GM18508 (cell line): ENCODE measurements around the gene PTPRO.
A peak's percentile ranks its signal among the peaks of the same experiment; 100 is the strongest.

Experiments used
- ATAC-seq: cut with Tn5 transposase; IDR thresholded peaks from one replicate; pipeline ENCODE4 v1.9.1; 2021; ENCODE audit warnings: moderate number of reproducible peaks; ENCODE audit not compliant: insufficient read depth, unreplicated experiment

PTPRO gene

DNA sequence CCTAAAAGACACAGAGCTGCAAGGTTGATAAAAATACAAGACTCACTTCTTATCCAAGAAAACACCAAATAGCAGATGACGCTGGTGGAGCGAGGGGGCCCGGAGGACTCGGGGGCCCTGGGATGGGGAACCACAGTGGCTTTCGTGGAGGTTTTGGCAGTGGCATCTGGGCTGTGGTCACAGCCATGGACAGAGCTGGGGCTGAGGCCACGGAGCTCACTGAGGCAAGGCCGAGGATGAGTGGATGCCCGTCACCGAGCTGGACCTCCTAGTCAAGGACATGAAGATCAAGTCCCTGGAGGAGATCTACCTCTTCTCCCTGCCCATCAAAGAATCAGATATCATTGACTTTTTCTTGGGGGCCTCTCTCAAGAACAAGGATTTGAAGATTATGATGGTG is 117.2 kb downstream of the PTPRO start:
- no peak for ATAC-seq

DNA sequence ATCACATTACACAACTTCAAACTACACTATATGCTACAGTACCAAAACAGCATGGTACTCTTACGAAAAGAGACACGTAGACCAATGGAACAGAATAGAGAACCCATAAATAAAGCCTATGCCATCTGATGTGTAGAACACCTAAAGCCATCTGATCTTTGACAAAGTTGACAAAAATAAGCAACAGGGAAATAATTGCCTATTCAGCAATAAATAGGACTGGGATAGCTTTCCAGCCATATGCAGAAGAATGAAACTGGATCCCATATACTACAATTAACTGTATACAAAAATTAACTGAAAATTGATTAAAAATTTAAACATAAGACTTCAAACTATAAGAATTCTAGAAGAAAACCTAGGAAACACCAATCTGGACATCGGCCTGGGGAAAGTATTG is 120.7 kb downstream of the PTPRO start:
- no peak for ATAC-seq

DNA sequence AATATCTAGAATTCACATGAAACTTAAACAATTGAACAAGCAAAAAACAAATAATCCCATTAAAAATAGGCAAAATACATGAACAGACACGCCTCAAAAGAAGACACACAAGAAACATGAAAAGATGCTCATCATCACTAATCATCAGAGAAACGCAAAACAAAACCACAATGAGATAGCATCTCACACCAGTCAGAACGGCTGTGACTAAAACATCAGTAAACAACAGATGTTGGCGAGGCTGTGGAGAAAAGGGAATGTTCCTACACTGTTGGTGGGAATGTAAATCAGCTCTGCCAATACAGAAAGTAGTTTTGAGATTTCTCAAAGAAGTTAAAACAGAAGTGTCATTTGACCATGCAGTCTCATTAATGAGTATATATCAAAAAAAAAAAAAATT is 121.3 kb downstream of the PTPRO start:
- ATAC-seq, result no peak

DNA sequence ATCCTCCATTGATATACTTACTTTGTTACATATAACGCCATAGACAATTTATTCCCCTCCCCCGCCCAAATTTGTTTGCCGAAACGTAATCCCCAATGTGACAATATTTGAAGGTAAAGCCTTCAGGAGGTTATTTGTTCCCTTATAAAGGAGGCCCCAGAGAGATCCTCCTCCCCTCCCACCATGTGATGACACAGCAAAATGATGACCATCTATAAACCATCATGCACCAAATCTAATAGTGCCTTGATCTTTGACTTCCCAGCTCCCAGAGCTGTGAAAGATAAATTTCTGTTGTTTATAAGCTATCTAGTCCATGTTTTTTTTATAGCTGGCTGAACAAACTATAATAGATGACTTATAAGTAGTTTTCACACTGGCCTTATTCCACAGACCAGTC is 122.2 kb downstream of the PTPRO start:
- no peak for ATAC-seq

DNA sequence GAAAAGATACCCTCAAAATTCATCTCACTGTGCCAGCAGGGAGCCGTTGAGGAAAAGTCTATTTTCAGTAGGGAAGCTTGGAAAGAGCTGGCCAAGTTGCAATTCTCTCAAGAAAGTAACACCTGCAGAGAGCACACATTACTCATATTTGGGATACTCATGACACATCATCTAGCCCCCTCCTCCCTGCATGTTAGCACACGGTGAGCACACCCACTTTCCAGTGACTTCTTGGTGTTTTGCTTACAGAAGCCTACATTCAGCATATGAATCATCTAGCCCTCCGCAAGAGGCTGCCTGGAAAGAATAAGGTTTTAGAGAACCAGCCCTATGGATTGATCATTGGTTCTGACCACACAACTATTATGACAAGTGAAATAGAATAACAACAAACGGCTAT is 124.5 kb downstream of the PTPRO start:
- no peak for ATAC-seq

DNA sequence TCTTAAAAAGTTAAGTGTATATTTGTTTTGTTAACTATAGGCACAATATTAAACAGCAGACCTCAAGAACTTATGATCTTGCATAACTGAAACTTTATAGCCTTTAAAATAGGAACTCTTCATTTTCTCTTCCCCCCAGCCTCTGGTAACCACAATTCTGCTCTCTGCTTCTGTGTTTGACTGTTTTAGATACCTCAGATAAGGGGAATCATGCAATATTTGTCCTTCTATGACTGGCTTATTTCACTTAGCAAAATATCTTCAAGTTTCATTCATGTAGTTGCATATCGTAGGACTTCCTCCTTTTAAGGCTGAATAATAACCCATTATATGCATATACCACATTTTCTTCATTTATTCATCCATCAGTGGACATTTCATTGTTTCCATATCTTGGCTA is 131.3 kb downstream of the PTPRO start:
- ATAC-seq, result no peak

DNA sequence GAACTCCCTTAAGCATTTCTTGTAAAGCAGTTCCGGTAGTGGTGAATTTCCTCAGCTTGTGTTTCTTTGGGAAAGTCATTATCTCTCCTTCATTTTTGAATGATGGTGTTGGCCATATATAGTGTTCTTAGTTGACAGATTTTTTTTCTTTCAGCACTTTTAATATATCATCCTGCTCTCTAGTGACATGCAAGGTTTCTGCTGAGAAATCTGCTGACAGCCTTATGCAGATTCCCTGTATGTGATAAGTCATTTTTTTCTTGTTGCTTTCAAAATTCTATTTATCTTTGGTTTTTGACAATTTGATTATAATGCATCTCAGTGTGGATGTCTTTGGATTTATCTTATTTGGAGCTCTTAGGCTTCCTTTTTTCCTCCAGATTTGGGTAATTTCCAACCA is 135.7 kb downstream of the PTPRO start:
- ATAC-seq, result no peak

DNA sequence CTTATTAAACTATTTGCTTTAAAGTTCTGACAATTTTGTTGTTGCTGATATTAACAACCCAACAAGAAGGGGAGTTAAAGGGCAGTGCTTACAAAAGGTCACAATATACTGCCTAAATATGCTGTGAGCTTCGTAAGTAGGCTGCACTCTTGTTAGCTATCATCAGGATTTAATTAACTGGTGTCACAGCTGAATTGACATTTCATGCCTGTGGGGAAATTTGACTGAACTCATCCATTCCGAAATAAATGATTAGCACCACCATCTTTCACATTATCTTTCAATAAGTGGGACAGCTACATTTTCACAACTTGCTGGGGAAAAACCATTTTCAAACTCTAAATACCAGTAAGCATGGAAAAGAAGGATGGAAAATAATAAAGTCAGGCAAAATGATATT is 146.6 kb downstream of the PTPRO start:
- no peak for ATAC-seq

DNA sequence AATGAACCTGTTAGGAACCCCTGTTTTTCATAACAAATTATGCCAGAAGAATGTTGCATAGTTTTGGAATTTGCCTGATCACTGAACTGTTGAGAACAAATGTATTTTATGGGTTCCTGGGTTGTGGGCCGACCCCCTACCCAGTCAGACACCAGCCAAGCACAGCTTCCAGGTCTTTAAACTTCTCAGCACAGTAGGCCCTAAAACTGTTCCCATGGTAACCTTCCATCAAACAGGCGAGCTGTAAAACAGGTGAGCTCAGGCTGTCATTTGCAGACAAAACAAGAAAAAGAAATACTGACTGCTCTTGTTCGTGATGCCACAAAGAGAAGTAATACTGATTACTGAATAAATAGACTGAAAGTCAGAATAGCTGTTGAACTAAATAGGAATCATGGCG is 147.0 kb downstream of the PTPRO start:
- ATAC-seq, result no peak

DNA sequence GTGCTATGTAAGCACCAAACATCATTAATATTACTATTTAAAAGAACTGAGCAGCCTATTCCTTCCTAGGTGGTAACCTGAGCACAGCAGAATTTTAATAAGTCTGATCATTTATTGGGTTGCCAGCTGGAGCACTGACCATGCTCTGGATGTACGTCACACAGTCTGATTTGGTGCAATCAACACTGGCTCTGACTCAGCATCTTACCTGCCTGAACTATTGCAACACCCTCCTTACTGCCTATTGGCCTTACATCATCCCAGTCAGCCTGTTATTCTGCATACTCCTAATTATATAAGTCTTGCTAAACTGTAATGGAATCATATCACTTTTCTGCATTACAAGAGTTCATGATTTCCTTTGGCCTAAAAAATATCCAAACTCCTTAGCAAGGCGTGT is 149.7 kb downstream of the PTPRO start:
- ATAC-seq, result no peak

DNA sequence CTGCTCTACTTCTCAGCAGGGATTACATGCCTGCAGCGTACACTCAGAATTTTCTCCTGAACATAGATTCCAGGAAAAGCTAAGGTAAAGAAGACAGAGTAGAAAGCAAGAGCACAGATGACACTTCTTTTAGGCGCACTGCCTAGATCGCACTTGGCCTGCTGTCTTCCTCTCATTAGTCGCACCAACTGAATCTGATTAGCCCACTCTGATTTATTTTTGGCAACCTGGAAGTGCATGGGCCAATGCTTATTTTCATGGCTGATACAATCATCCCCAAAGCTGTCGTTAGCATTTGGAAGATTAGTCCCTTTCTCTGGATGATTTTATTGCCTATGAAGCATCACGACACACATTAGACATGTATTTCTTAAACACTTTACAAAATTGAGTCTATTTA is 152.5 kb downstream of the PTPRO start:
- no peak for ATAC-seq

DNA sequence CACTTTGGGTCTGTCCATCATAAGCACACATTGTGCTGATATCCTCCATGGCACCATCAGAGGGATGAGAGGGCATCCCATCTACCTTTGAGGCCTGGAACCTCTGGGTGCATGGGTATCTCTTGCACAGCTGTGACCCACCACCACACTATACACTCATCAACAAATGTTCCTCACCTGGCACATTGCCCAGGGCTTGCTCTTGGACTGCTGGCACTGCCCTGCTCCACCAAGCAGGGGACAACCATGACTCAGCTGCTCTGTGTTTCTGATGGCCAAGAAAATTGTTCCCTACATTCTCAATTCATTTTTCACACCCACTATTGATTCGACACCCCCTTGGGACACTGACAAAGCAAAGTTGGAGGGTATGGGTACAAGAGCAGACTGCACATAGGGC is 155.5 kb downstream of the PTPRO start:
- ATAC-seq, result no peak

DNA sequence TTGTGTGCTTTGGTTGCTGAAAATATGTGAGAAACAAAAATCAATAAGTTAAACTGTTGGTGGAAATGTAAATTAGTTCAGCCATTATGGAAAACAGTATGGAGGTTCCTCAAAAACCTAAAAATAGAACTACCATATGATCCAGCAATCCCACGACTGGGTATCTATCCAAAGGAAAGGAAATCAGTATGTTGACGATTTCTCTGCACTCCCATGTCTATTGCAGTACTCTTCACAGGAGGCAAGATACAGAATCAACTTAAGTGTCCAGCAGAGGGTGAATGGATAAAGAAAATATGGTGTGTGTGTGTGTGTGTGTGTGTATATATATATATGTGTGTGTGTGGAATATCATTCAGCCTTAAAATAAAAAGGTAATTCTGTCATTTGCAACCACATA is 159.5 kb downstream of the PTPRO start:
- no peak for ATAC-seq

DNA sequence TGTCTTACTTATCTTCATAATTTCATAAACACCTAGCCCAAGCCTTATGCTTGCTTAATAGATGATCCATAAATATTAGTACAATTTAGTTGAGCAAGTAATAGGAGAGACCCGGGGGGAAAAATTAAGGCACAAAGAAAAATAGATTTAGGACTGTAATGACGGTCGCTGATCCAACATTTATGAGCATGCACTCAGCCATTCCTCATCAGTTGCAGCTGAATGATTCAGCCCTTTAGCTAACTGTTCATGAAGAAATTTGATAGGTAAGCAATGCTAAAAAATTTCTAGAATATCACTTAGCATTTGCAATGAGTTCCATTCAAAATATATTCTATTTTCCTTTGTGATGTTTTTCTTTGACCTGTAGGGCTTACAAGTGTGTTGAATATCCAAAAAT is 163.2 kb downstream of the PTPRO start:
- ATAC-seq, result no peak

DNA sequence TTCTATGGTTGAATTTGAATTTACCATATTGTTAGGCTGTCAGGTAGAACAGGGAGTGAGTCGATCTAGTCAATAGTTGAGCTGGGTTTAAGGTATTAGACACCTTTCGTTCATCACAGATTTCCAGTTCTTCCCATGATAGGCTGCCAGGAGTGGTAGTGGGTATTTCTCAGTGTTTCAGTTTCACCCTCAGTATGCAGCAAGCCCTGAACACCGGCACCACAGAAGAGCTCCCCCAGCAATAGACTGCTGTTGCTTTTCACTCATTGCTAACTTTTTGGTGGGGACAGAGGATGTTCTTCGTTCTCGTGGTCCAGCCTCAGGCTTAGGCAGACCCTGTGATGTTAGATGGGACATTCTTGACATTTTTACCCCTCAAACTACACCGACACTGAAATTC is 164.6 kb downstream of the PTPRO start:
- ATAC-seq, result no peak

DNA sequence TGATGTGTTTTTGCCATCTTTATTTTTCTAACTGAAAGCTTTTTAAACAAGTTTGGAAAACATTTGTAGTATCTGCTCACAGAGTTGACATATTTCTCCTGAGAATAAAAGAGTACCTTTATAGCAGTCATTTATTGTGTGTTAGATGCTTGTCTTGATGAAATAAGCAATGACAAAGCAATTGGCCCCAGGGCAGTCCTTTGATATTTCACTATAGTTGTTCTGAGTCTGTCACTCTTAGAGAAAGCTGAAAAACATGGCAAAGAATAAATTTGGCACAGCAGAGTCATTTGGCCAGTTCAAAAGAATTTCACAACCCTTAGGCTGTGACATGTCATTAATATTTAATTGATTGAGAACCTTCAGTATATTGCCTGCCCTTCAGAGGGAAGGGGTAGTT is 166.2 kb downstream of the PTPRO start:
- ATAC-seq, result no peak

DNA sequence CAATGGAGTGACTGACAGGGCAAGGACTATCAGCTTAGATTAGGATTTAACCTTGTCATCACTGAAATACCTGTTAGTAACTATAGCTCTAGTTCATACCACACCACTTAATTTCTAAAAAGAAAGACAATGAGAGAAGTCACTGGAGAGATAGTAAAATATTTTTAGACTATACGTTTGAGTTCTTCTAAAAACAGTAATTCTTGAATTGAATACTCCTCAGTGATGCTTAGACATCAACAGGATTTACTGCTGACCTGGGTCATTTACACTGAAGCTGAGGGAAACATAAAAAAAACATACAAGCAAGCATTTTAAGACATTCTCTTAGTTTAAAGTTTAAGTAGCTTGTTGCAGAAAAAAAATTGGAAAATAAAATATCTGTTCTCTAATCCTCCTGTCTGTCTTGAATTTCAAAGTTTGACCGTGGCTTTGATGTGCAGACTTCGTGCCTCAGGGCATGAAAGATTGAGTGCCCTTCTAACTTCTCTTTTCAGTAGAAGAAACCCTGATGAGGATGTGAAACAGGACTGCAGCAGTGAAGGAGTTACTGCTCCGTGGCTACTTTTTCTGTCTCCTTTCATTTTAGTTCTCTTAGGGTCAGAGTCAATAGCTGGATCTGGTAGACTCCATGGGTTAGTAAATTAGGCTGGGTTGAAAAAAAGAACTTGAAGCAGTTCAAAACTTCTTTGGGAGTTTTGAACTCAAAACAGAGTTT is 172.2 kb downstream of the PTPRO start:
- peak; percentile 69 for ATAC-seq

DNA sequence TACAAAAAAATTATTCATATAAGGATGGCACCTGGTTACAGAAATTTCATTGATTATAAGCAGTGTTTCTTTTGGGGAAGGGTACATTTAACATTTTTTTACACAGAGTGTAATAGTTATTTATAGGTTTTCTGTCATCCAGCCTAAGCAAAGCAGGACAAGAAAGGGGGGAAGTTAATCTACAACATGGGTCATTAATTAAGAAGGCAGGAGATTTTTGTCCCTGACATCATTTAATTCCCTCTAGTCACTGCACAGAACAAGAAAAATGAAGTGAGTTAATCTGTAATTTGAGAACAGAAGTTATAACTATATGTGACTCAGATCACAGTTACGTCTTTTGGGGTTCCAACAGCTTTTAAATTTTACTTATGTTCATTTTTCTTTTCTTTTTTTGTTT is 173.4 kb downstream of the PTPRO start:
- no peak for ATAC-seq

DNA sequence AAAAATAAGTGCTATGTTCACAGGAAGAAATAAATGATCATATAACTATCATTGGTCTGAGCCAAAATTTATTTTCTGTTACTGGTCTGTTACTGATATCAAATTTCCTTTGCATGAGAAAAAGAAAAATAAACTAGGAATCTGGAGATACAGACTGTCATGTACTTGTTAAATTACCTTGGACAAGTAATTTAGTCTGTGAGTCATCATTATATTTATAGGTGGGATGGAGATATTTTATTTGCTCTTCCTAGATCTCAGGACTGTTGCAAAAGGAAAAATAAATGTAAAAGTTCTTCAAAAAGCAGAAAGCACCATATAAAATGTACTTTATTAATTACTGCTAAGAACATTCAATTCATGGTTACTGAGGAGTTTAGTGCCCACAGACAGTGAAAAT is 174.4 kb downstream of the PTPRO start:
- ATAC-seq, result no peak

DNA sequence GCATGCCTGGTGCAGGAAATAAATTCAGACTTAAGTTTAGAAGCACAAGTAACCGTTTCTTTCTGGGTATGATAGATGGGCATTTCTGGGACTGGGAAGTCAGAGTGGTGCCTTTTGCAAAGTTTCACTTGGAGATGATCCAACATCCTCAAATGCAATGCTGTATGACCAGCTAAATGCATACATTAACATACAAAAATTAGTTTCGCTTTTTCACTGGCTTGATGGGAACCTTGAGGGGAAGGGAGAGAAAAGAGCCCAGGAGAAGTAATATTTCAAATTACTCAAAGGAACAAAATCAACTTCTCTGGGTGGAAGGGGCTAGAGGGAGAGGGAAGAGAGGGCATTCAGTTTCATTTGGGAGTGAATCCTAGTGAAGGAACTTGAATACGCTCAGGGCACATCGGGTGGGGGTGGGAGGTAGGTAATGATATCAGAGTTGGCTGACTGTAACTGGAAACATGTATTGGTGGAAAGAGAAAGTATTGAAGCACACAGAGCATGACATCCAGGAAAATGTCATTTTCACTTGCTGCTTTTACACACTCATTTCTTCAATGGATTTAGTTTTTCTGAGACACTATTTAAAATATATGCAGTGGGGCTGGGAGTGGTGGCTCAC is 175.5 kb downstream of the PTPRO start:
- ATAC-seq, result no peak

DNA sequence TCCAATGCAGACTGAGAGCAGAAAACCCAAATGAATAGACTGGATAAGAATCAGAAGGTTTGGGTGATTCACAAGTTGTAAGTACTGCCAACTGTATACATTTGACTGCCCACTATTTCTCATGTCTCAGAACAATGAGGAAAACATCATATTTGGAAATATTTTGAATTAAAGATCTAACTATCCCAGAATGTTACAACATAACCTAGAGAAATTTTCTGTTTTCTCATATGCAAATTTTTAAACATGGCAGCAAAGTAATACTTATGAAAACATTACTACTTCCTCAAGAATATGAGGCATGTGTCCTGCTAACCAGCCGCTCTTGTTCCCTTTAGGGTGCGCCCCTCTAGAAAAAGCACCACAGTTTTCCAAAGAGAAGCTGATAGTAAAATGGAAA is 179.9 kb downstream of the PTPRO start:
- no peak for ATAC-seq

DNA sequence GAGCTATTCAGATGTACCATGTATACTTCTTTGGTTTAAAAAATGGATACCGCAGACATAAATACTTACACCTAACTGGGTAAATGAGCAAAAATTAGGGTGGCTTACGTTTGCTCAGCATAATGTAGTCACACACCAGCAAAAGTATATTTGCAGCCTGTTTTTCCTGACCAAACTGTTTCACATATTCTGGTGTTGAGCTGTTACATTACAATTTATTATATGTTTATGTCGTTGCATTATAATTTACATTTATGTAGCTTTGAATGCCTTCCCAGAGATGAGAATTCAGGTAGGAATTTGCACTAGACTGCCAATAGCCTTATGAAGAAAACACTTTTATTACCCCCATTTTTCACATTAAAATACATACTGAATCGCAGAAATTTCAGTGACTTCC is 183.3 kb downstream of the PTPRO start:
- ATAC-seq, result no peak
